Measurements from ENCODE around the gene DDX1.

DDX1 gene

GRCh38 chr2:15563227-15564100, 28.2 kb upstream of the DDX1 start:
- DNase-seq: no peak

- no peak for DNase-seq
Observed at GRCh38 chr2:15565392-15565791, 26.3 kb upstream of the DDX1 start.

- DNase-seq: no peak
Observed at GRCh38 chr2:15565994-15566671, 25.5 kb upstream of the DDX1 start.

- DNase-seq: no peak
Observed at GRCh38 chr2:15566912-15567311, 24.8 kb upstream of the DDX1 start.

- DNase-seq: no peak
Observed at GRCh38 chr2:15568874-15569273, 22.8 kb upstream of the DDX1 start.

GRCh38 chr2:15570104-15570503, 21.6 kb upstream of the DDX1 start:
- DNase-seq: no peak

GRCh38 chr2:15571729-15572128, 19.9 kb upstream of the DDX1 start:
- DNase-seq: no peak

GRCh38 chr2:15577071-15577735, 14.5 kb upstream of the DDX1 start:
- DNase-seq: peak; percentile 70

- no peak for DNase-seq
Observed at GRCh38 chr2:15579641-15580040, 12.0 kb upstream of the DDX1 start.

GRCh38 chr2:15580451-15580850, 11.2 kb upstream of the DDX1 start:
- DNase-seq: no peak

- no peak for DNase-seq
Observed at GRCh38 chr2:15582710-15583357, 8.8 kb upstream of the DDX1 start.

- no peak for DNase-seq
Observed at GRCh38 chr2:15583826-15584225, 7.8 kb upstream of the DDX1 start.

GRCh38 chr2:15584316-15584715, 7.4 kb upstream of the DDX1 start:
- DNase-seq: no peak

- DNase-seq: no peak
Observed at GRCh38 chr2:15584767-15585469, 6.8 kb upstream of the DDX1 start.

GRCh38 chr2:15588329-15588919, 3.2 kb upstream of the DDX1 start:
- DNase-seq: no peak

GRCh38 chr2:15591373-15591691, 336 bp upstream of the DDX1 start:
- DNase-seq: no peak

GRCh38 chr2:15593327-15593705, 1.6 kb downstream of the DDX1 start:
- DNase-seq: no peak

- no peak for DNase-seq
Observed at GRCh38 chr2:15594291-15595256, 2.9 kb downstream of the DDX1 start.

- no peak for DNase-seq
Observed at GRCh38 chr2:15595342-15595905, 3.8 kb downstream of the DDX1 start.

- DNase-seq: no peak
Observed at GRCh38 chr2:15595936-15596335, 4.3 kb downstream of the DDX1 start.

- no peak for DNase-seq
Observed at GRCh38 chr2:15596350-15596749, 4.7 kb downstream of the DDX1 start.
